ENCODE measurements around the gene IL1RAPL1.

IL1RAPL1 gene

GRCh38 chrX:29138003-29138402, 550.8 kb downstream of the IL1RAPL1 start:
- no peak for DNase-seq

GRCh38 chrX:29143356-29143755, 556.1 kb downstream of the IL1RAPL1 start:
- no peak for DNase-seq

- DNase-seq = no peak
These were observed 556.5 kb downstream of the IL1RAPL1 start for GRCh38 chrX:29143756-29144155.

- DNase-seq = no peak
These were observed 558.1 kb downstream of the IL1RAPL1 start for GRCh38 chrX:29145316-29145715.

GRCh38 chrX:29148511-29148910, 561.3 kb downstream of the IL1RAPL1 start:
- no peak for DNase-seq

- DNase-seq = no peak
These were observed 568.0 kb downstream of the IL1RAPL1 start for GRCh38 chrX:29155286-29155685.

GRCh38 chrX:29172880-29173279, 585.6 kb downstream of the IL1RAPL1 start:
- DNase-seq = no peak

- DNase-seq = no peak
These were observed 600.0 kb downstream of the IL1RAPL1 start for GRCh38 chrX:29187264-29187663.

GRCh38 chrX:29196501-29196900, 609.3 kb downstream of the IL1RAPL1 start:
- DNase-seq = no peak

GRCh38 chrX:29215251-29215650, 628.0 kb downstream of the IL1RAPL1 start:
- no peak for DNase-seq

GRCh38 chrX:29225670-29226069, 638.4 kb downstream of the IL1RAPL1 start:
- no peak for DNase-seq

- DNase-seq = no peak
These were observed 642.6 kb downstream of the IL1RAPL1 start for GRCh38 chrX:29229802-29230201.

- DNase-seq = no peak
These were observed 644.6 kb downstream of the IL1RAPL1 start for GRCh38 chrX:29231800-29232199.

- no peak for DNase-seq
These were observed 646.4 kb downstream of the IL1RAPL1 start for GRCh38 chrX:29233592-29234183.

- DNase-seq = no peak
These were observed 650.7 kb downstream of the IL1RAPL1 start for GRCh38 chrX:29237972-29238371.

- DNase-seq = no peak
These were observed 654.6 kb downstream of the IL1RAPL1 start for GRCh38 chrX:29241809-29242208.

GRCh38 chrX:29242856-29243255, 655.6 kb downstream of the IL1RAPL1 start:
- DNase-seq = no peak

- DNase-seq = no peak
These were observed 656.7 kb downstream of the IL1RAPL1 start for GRCh38 chrX:29243942-29244341.

GRCh38 chrX:29254515-29254914, 667.3 kb downstream of the IL1RAPL1 start:
- no peak for DNase-seq

- DNase-seq = no peak
These were observed 670.3 kb downstream of the IL1RAPL1 start for GRCh38 chrX:29257521-29257920.

- DNase-seq = no peak
These were observed 682.1 kb downstream of the IL1RAPL1 start for GRCh38 chrX:29269390-29269789.

GRCh38 chrX:29274517-29274916, 687.3 kb downstream of the IL1RAPL1 start:
- no peak for DNase-seq

- no peak for DNase-seq
These were observed 688.7 kb downstream of the IL1RAPL1 start for GRCh38 chrX:29275928-29276327.

- DNase-seq = no peak
These were observed 694.0 kb downstream of the IL1RAPL1 start for GRCh38 chrX:29281078-29281742.

GRCh38 chrX:29285664-29286063, 698.4 kb downstream of the IL1RAPL1 start:
- DNase-seq = no peak
